HepG2 (cell line): ENCODE results near the gene TNFSF13. TPM values are rescaled to one million over a fixed set of nuclear protein-coding genes. Genes with fewer than 3 reads are reported as not detected.

ENCODE experiments used
- CENPT ChIP-seq: sonication (generic); formaldehyde crosslinking; IDR thresholded peaks from 2 replicates; pipeline ENCODE4 v1.8.0; 2022; ENCODE audit warnings: low read depth, mild to moderate bottlenecking, moderate library complexity, missing genetic modification reagents
- EHMT2 ChIP-seq: fragments of 200-600 bp; sonication (generic); IDR thresholded peaks from 2 replicates; pipeline ENCODE4 v1.7.0; 2017; ENCODE audit warnings: antibody characterized with exemption, low read depth, low read length, borderline replicate concordance
- FOSL2 ChIP-seq: sonication (generic); formaldehyde crosslinking; IDR thresholded peaks from 2 replicates; pipeline ENCODE4 v1.4.0; 2020; ENCODE audit warnings: missing genetic modification reagents
- HDAC1 ChIP-seq: sonication (generic); formaldehyde crosslinking; IDR thresholded peaks from 2 replicates; pipeline ENCODE4 v1.5.1; 2020; ENCODE audit warnings: mild to moderate bottlenecking, missing genetic modification reagents
- HHEX ChIP-seq: IDR thresholded peaks from 2 replicates; pipeline ENCODE4 v1.6.1; 2016; ENCODE audit warnings: control low read depth
- KLF16 ChIP-seq, 2 experiments: sonication (generic) in 1 of 2; formaldehyde crosslinking in 1 of 2; IDR thresholded peaks; 2 replicates each; pipeline versions ENCODE4 v1.6.1 to v1.8.0; 2016 to 2023; ENCODE audit warnings: missing genetic modification reagents in 2 of 2, missing compliant biosample characterization in 1 of 2
- MIER2 ChIP-seq: IDR thresholded peaks from 2 replicates; pipeline ENCODE4 v1.6.1; 2016; ENCODE audit warnings: missing biosample characterization, missing genetic modification reagents
- MTF2 ChIP-seq: sonication (generic); formaldehyde crosslinking; IDR thresholded peaks from 2 replicates; pipeline ENCODE4 v1.5.0; 2020; ENCODE audit warnings: missing genetic modification reagents, borderline replicate concordance
- NCOA2 ChIP-seq: sonication (generic); formaldehyde crosslinking; IDR thresholded peaks from 2 replicates; pipeline ENCODE4 v1.8.0; 2022; ENCODE audit warnings: inconsistent platforms
- PBX3 ChIP-seq: sonication (generic); formaldehyde crosslinking; IDR thresholded peaks from 2 replicates; pipeline ENCODE4 v1.8.1; 2023; ENCODE audit warnings: missing genetic modification reagents, inconsistent platforms, borderline replicate concordance
- PHF5A ChIP-seq: IDR thresholded peaks from one replicate; pipeline ENCODE4 v1.6.1; 2018; ENCODE audit warnings: low read depth, missing genetic modification reagents; ENCODE audit not compliant: unreplicated experiment
- RARG ChIP-seq: sonication (generic); formaldehyde crosslinking; IDR thresholded peaks from 2 replicates; pipeline ENCODE4 v1.4.0; 2020; ENCODE audit warnings: low read depth, mild to moderate bottlenecking, missing genetic modification reagents
- SMYD3 ChIP-seq: sonication (generic); formaldehyde crosslinking; IDR thresholded peaks from 2 replicates; pipeline ENCODE4 v1.8.1; 2023; ENCODE audit warnings: mild to moderate bottlenecking, missing genetic modification reagents
- SRSF9 ChIP-seq: fragments of 200-400 bp; formaldehyde crosslinking; IDR thresholded peaks from 2 replicates; pipeline ENCODE4 v1.6.1; 2018; ENCODE audit warnings: borderline replicate concordance, mild to moderate bottlenecking, low read depth, low read length; ENCODE audit not compliant: insufficient read depth, poor library complexity, severe bottlenecking
- ZFP41 ChIP-seq: sonication (generic); formaldehyde crosslinking; IDR thresholded peaks from 2 replicates; pipeline ENCODE4 v1.4.0; 2020; ENCODE audit warnings: mild to moderate bottlenecking, missing genetic modification reagents, borderline replicate concordance
- ZNF121 ChIP-seq: sonication (generic); formaldehyde crosslinking; IDR thresholded peaks from 2 replicates; pipeline ENCODE4 v1.5.0; 2020; ENCODE audit warnings: mild to moderate bottlenecking, missing genetic modification reagents
- ZNF292 ChIP-seq: sonication (generic); formaldehyde crosslinking; IDR thresholded peaks from 2 replicates; pipeline ENCODE4 v1.8.1; 2022; ENCODE audit warnings: mild to moderate bottlenecking, low read depth, missing genetic modification reagents, borderline replicate concordance
- ZNF296 ChIP-seq: sonication (generic); formaldehyde crosslinking; conservative IDR thresholded peaks from 2 replicates; pipeline ENCODE4 v1.5.0; 2020; ENCODE audit warnings: mild to moderate bottlenecking, missing genetic modification reagents
- ZNF350 ChIP-seq: sonication (generic); formaldehyde crosslinking; IDR thresholded peaks from 2 replicates; pipeline ENCODE4 v1.4.0; 2020; ENCODE audit warnings: mild to moderate bottlenecking, low read depth, missing genetic modification reagents, borderline replicate concordance
- ZNF550 ChIP-seq: sonication (generic); formaldehyde crosslinking; IDR thresholded peaks from 2 replicates; pipeline ENCODE4 v1.4.0; 2020; ENCODE audit warnings: mild to moderate bottlenecking, missing genetic modification reagents, borderline replicate concordance
- ZNF598 ChIP-seq: sonication (generic); formaldehyde crosslinking; IDR thresholded peaks from 2 replicates; pipeline ENCODE4 v1.5.1; 2020; ENCODE audit warnings: mild to moderate bottlenecking, missing genetic modification reagents, borderline replicate concordance
- ZNF766 ChIP-seq: sonication (generic); formaldehyde crosslinking; IDR thresholded peaks from 2 replicates; pipeline ENCODE4 v1.5.0; 2020; ENCODE audit warnings: missing genetic modification reagents, borderline replicate concordance
- ZNF839 ChIP-seq: sonication (generic); formaldehyde crosslinking; IDR thresholded peaks from 2 replicates; pipeline ENCODE4 v1.4.0; 2020; ENCODE audit warnings: missing genetic modification reagents, mild to moderate bottlenecking, borderline replicate concordance
- polyA plus RNA-seq, 8 experiments: library from polyadenylated mRNA; depleted of rRNA in 3 of 8; stranded (reverse) in 7 of 8; unstranded in 1 of 8; fragments of >200 nt; fragmentation: Illumina TruSeq in 4 of 8; extraction: Trizol in 4 of 8; gene quantifications; 2 replicates each; pipeline versions ENCODE4 v1.2.1 to v1.2.3, GENCODE V29; 2011 to 2016; ENCODE audit warnings: low read depth in 4 of 8, missing spikeins in 1 of 8, mixed read lengths in 1 of 8; ENCODE audit not compliant: insufficient read depth in 1 of 8
- total RNA-seq, 5 experiments: library from RNA; depleted of rRNA; stranded (reverse); fragments of >200 nt; fragmentation: Illumina TruSeq; extraction: Trizol; gene quantifications; 2 replicates each; pipeline ENCODE4 v1.2.3, GENCODE V29; 2016; ENCODE audit warnings: low read depth in 1 of 5
- TF ChIP-seq, protein P1 (sequence below): IDR thresholded peaks from 2 replicates; pipeline ENCODE4 v1.6.1; 2018; ENCODE audit warnings: missing genetic modification reagents
- TF ChIP-seq, protein P2 (sequence below): sonication (generic); formaldehyde crosslinking; IDR thresholded peaks from 2 replicates; pipeline ENCODE4 v1.5.1; 2020; ENCODE audit warnings: missing genetic modification reagents, mild to moderate bottlenecking, borderline replicate concordance

Gene TNFSF13
- total and polyA plus RNA-seq, 2 of the 13 experiments (the other 11 are each of a cell fraction or from before 2014, with no cell fraction given): 2.5 to 3.3 TPM

DNA sequence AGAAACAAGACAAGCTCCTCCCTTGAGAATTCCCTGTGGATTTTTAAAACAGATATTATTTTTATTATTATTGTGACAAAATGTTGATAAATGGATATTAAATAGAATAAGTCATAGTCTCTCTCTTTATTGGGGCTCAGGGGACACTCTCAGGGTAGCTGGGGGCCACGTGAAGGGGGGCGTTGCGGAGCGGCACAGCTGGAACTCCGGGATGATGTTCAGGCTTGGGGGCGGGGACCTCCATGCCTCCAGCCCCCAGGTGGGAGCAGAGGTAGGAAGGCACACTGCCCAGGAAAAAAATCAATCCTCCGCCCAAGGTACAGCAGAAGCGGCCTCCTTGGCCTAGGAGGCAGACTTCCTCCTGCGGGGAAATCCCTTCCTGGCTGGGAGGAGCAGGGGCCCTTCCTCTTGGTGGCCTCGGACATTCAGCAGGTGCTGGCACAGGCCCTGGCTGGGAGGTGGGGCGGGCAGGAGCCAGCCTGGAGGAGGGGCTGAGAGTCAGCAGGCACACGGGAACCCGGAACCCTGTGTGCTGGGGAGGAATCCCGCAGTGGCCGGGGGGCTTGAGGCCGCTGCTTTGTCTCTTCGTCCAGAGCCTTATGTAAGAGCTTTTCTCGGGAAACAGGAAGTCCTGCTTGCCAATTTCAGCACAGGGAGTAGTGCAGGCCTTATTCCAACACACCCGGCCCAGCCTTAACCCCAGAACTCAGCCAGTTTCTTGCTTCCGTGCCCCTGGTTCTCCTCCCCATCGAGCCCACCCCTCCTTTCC is 591 bp upstream of the TNFSF13 start (continued):
- no peak for TF ChIP-seq ZNF296 (CRISPR knock-in tag)
- TF ChIP-seq ZNF121 (CRISPR knock-in tag): no peak
- peak; percentile 43; the same call in 1 of the 2 replicates for TF ChIP-seq HDAC1 (CRISPR knock-in tag)
- TF ChIP-seq NCOA2: no peak
- TF ChIP-seq SRSF9: no peak
- TF ChIP-seq ZNF292: no peak
- no peak for TF ChIP-seq HHEX (CRISPR knock-in tag)
- TF ChIP-seq ZNF550 (CRISPR knock-in tag): no peak
- TF ChIP-seq, protein P1, sequence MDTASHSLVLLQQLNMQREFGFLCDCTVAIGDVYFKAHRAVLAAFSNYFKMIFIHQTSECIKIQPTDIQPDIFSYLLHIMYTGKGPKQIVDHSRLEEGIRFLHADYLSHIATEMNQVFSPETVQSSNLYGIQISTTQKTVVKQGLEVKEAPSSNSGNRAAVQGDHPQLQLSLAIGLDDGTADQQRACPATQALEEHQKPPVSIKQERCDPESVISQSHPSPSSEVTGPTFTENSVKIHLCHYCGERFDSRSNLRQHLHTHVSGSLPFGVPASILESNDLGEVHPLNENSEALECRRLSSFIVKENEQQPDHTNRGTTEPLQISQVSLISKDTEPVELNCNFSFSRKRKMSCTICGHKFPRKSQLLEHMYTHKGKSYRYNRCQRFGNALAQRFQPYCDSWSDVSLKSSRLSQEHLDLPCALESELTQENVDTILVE (CRISPR knock-in tag): peak; percentile 33; the same call in 1 of the 2 replicates
- TF ChIP-seq MIER2: no peak
- TF ChIP-seq KLF16 (CRISPR knock-in tag; IDR thresholded peaks at IDR 0.05): 0 out of 4 replicates have a peak, but pooled peaks of 1 of the 2 experiments have one; percentile 28
- 0 out of 2 replicates have a peak, but pooled peaks have one; percentile 47 for TF ChIP-seq ZNF350 (CRISPR knock-in tag)
- TF ChIP-seq, protein P2, sequence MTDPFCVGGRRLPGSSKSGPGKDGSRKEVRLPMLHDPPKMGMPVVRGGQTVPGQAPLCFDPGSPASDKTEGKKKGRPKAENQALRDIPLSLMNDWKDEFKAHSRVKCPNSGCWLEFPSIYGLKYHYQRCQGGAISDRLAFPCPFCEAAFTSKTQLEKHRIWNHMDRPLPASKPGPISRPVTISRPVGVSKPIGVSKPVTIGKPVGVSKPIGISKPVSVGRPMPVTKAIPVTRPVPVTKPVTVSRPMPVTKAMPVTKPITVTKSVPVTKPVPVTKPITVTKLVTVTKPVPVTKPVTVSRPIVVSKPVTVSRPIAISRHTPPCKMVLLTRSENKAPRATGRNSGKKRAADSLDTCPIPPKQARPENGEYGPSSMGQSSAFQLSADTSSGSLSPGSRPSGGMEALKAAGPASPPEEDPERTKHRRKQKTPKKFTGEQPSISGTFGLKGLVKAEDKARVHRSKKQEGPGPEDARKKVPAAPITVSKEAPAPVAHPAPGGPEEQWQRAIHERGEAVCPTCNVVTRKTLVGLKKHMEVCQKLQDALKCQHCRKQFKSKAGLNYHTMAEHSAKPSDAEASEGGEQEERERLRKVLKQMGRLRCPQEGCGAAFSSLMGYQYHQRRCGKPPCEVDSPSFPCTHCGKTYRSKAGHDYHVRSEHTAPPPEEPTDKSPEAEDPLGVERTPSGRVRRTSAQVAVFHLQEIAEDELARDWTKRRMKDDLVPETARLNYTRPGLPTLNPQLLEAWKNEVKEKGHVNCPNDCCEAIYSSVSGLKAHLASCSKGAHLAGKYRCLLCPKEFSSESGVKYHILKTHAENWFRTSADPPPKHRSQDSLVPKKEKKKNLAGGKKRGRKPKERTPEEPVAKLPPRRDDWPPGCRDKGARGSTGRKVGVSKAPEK (CRISPR knock-in tag): no peak
- no peak for TF ChIP-seq SMYD3
- no peak for TF ChIP-seq MTF2 (CRISPR knock-in tag)
- TF ChIP-seq EHMT2: no peak
- TF ChIP-seq ZNF598 (CRISPR knock-in tag): no peak
- TF ChIP-seq ZFP41 (CRISPR knock-in tag): peak; percentile 60; the same call in 1 of the 2 replicates
- no peak for TF ChIP-seq CENPT
- TF ChIP-seq FOSL2 (CRISPR knock-in tag): peak; percentile 29; the same call in 1 of the 2 replicates
- no peak for TF ChIP-seq ZNF766 (CRISPR knock-in tag)
- TF ChIP-seq RARG (CRISPR knock-in tag): no peak
- no peak for TF ChIP-seq PHF5A (CRISPR knock-in tag)
- TF ChIP-seq ZNF839 (CRISPR knock-in tag): no peak
- no peak for TF ChIP-seq PBX3
